Measurements from ENCODE around the gene SLC4A3. TPM values are rescaled to one million over a fixed set of nuclear protein-coding genes. Genes with fewer than 3 reads are reported as not detected.

SLC4A3 gene
- total and polyA plus RNA-seq, 10 donors: 0.71 to 9.2 (median 3.0) TPM

- no peaks in the 10 kb centered on the region for H3K9me3 ChIP-seq
- peaks cover 0 to 19% (median 11%) of the 10 kb centered on the region in 6 donors for H3K4me1 ChIP-seq
- H3K27me3 ChIP-seq (replicated peaks in 1 of 7): peaks cover 0 to 46% (median 25%) of the 10 kb centered on the region in 7 donors
- H3K36me3 ChIP-seq: no peaks in the 10 kb centered on the region
- intact Hi-C loops (cut with DNase I; ENCODE audit: low total_unique reads): no loop called here
- no peak overlapping the region for H3K27ac ChIP-seq
- TF ChIP-seq, protein P1, sequence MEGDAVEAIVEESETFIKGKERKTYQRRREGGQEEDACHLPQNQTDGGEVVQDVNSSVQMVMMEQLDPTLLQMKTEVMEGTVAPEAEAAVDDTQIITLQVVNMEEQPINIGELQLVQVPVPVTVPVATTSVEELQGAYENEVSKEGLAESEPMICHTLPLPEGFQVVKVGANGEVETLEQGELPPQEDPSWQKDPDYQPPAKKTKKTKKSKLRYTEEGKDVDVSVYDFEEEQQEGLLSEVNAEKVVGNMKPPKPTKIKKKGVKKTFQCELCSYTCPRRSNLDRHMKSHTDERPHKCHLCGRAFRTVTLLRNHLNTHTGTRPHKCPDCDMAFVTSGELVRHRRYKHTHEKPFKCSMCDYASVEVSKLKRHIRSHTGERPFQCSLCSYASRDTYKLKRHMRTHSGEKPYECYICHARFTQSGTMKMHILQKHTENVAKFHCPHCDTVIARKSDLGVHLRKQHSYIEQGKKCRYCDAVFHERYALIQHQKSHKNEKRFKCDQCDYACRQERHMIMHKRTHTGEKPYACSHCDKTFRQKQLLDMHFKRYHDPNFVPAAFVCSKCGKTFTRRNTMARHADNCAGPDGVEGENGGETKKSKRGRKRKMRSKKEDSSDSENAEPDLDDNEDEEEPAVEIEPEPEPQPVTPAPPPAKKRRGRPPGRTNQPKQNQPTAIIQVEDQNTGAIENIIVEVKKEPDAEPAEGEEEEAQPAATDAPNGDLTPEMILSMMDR (IDR thresholded peaks at IDR 0.05 in 8 of 11, conservative IDR thresholded peaks at IDR 0.05 in 3 of 11): no peak
- TF ChIP-seq POLR2A (IDR thresholded peaks at IDR 0.05): no peak
- TF ChIP-seq POLR2AphosphoS5 (IDR thresholded peaks at IDR 0.05): no peak
- 72 to 92% (median 83%) methylated on average over 5 to 6 of the region's 6 CpGs for WGBS, 5 donors
- no peak overlapping the region for H3K4me3 ChIP-seq
- peak; percentile 64 for DNase-seq
Measured at GRCh38 chr2:219624565-219624964, 2.9 kb upstream of the SLC4A3 start.

- intact Hi-C loops (cut with DNase I; ENCODE audit: low total_unique reads): no loop called here
- H3K27ac ChIP-seq: no peak overlapping the region
- H3K9me3 ChIP-seq: no peaks in the 10 kb centered on the region
- 92 to 96% (median 94%) methylated on average over 3 to 5 of the region's 5 CpGs for WGBS, 5 donors
- H3K4me3 ChIP-seq: no peak overlapping the region
- peak; percentile 45 for DNase-seq
- H3K36me3 ChIP-seq: no peaks in the 10 kb centered on the region
- TF ChIP-seq POLR2A (IDR thresholded peaks at IDR 0.05) (no peak), POLR2AphosphoS5 (IDR thresholded peaks at IDR 0.05) (no peak)
- TF ChIP-seq, protein P1 (IDR thresholded peaks at IDR 0.05 in 8 of 11, conservative IDR thresholded peaks at IDR 0.05 in 3 of 11): no peak
- H3K4me1 ChIP-seq: peaks cover 0 to 19% (median 11%) of the 10 kb centered on the region in 6 donors
- peaks cover 0 to 52% (median 25%) of the 10 kb centered on the region in 7 donors for H3K27me3 ChIP-seq (replicated peaks in 1 of 7)
Measured at GRCh38 chr2:219625179-219625578, 2.3 kb upstream of the SLC4A3 start.

- no peak overlapping the region for H3K27ac ChIP-seq
- peaks cover 0 to 66% (median 25%) of the 10 kb centered on the region in 7 donors for H3K27me3 ChIP-seq (replicated peaks in 1 of 7)
- no peak for DNase-seq
- no peaks in the 10 kb centered on the region for H3K9me3 ChIP-seq
- H3K36me3 ChIP-seq: no peaks in the 10 kb centered on the region
- H3K4me1 ChIP-seq: peaks cover 0 to 19% (median 11%) of the 10 kb centered on the region in 6 donors
- intact Hi-C loops (cut with DNase I; ENCODE audit: low total_unique reads): no loop called here
- no peak overlapping the region for H3K4me3 ChIP-seq
- WGBS, 5 donors: 79 to 90% (median 84%) methylated on average over 7 to 8 of the region's 8 CpGs
- TF ChIP-seq, protein P1 (IDR thresholded peaks at IDR 0.05 in 8 of 11, conservative IDR thresholded peaks at IDR 0.05 in 3 of 11): no peak
Measured at GRCh38 chr2:219626540-219626939, 890 bp upstream of the SLC4A3 start.

DNA sequence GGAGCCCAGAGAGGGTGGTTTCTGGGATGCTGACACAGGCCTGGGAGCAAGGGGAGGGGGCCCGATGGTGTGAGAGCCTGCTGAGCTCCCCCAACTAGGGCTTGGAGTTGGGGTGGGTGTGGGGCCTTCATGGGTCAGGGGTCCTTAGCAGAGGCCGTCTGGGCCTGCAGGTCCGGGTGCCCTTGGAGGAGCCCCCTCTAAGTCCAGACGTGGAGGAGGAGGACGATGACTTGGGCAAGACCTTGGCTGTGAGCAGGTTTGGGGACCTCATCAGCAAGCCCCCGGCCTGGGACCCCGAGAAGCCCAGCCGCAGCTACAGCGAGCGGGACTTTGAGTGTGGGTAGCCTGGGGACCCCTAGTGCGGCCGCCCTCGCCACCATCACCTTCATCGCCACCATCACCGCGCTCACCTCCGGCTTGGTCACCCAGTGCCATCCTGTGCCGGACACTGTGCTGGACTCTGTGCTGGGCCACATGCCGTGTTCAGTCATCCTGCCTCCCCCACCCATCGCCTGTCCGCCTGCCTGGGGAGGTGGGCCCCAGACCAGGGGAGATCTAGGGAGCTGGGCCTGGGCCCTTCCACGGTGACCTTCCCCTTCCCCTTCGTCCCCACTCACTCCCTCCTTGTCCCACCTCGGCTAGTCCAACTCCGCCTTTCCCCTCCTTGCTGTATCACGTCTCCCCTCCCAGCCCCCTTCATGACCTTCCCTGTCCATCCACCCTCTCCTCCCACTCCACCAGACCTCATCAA, 980 bp downstream of the SLC4A3 start:
- peaks cover 0 to 19% (median 11%) of the 10 kb centered on the region in 6 donors for H3K4me1 ChIP-seq
- 78 to 82% (median 79%) methylated on average over 17 to 26 of the region's 26 CpGs for WGBS, 5 donors
- intact Hi-C loops (cut with DNase I; ENCODE audit: low total_unique reads): no loop called here
- no peaks in the 10 kb centered on the region for H3K9me3 ChIP-seq
- no peaks in the 10 kb centered on the region for H3K36me3 ChIP-seq
- H3K27me3 ChIP-seq (replicated peaks in 1 of 7): peaks cover 0 to 79% (median 31%) of the 10 kb centered on the region in 7 donors
- H3K27ac ChIP-seq: no peak overlapping the region
- H3K4me3 ChIP-seq: peak overlapping the region in 4 of 8 donors; percentile 40 to 74 (median 48)
- no peak for TF ChIP-seq POLR2AphosphoS5 (IDR thresholded peaks at IDR 0.05)
- TF ChIP-seq, protein P1 (IDR thresholded peaks at IDR 0.05 in 8 of 11, conservative IDR thresholded peaks at IDR 0.05 in 3 of 11): no peak
- DNase-seq: peak; percentile 61

All from spleen (tissue), 11 donors.